HTR-8/SVneo (cell line): ENCODE measurements around the gene ZSCAN2.
A peak's percentile ranks its signal among the peaks of the same experiment; 100 is the strongest.
"Not testable (repeated sequence)": the region's sequence is repeated elsewhere in the genome, so short reads cannot be mapped to it uniquely, and the experiment has no call there.

Source experiments
- DNase-seq: peaks from one replicate; pipeline ENCODE4 v3.0.0; 2011; ENCODE audit warnings: low spot score, mixed read lengths; ENCODE audit not compliant: insufficient read length
- FAIRE-seq: peaks from 2 replicates; lab custom pipeline; 2011; peaks lifted over from hg19 to GRCh38; lab: Jason Lieb, UNC

Gene ZSCAN2

DNA sequence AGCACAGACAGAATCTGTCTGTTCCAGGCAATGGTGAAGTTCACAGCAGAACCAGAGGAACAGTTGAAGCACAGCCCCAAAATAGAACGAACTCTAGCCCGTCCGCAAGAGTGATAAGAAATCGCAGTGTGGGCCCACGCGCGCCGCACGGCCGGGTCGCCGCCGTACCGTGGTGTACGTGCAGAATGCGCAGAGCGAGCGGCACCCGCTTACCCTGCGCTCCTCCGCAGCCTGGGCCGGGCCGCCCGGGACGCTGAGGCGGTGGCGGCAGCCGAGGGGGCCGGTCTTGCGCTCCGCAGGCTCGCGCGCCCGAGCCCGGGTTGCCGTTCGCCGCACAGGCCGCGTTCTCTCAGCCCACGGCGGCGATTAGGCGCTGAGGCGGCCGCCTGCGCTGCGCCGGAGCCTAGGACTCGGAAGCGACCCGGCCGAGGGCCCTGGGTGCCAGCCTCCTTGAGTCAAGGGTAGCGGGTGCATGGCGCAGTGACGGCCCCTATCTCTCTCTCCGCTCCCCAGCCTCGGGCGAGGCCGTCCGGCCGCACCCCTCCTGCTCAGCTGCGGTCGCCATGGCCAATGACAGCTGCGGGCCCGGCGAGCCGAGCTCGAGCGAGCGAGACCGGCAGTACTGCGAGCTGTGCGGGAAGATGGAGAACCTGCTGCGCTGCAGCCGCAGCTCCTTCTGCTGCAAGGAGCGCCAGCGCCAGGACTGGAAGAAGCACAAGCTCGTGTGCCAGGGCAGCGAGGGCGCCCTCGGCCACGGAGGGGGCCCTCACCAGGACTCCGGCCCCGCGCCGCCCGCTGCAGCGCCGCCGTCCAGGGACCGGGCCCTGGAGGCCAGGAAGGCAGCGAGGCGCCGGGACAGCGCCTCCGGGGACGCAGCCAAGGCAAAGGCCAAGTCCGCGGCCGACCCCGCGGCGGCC lies 32.8 kb downstream of the ZSCAN2 start:
- FAIRE-seq: peak; percentile 4

DNA sequence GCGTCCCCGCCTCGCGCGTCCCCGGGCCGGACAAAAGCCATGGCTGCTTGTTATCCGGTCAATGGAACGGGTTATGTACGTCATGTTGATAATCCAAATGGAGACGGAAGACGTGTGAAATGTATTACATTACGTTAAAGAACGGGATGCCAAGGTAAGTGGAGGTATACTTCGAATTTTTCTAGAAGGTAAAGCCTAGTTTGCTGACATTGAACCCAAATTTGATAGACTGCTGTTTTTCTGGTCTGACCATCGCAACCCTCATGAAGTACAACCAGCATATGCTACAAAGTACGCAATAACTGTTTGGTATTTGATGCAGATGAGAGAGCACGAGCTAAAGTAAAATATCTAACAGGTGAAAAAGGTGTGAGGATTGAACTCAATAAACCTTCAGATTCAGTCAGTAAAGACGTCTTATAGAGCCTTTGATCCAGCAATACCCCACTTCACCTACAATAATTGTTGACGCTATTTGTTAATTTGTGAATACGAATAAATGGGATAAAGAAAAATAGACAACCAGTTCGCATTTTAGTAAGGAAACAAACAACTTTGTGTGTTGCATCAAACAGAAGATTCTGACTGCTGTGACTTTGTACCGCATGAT lies 33.5 kb downstream of the ZSCAN2 start:
- FAIRE-seq: no peak

More for the DNA sequence above, 32.8 kb downstream of the ZSCAN2 start:
- no peak for DNase-seq

GRCh38 chr15:84638103-84638502 lies 37.3 kb downstream of the ZSCAN2 start:
- DNase-seq (no peak), FAIRE-seq (no peak)

More for the DNA sequence above, 33.5 kb downstream of the ZSCAN2 start:
- no peak for DNase-seq

DNA sequence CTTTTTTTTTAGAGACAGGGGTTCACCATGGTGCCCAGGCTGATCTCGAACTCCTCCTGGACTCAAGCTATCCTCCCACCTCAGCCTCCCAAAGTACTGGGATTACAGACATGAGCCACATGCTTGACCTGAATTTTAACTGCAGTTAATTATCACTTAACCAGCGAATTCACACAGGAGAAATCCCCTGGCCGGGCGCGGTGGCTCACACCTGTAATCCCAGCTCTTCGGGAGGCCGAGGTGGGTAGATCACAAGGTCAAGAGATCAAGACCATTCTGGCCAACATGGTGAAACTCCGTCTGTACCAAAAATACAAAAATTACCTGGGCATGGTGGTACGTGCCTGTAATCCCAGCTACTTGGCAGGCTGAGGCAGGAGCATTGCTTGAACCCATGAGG lies 41.1 kb downstream of the ZSCAN2 start:
- not testable (repeated sequence) for FAIRE-seq, DNase-seq

DNA sequence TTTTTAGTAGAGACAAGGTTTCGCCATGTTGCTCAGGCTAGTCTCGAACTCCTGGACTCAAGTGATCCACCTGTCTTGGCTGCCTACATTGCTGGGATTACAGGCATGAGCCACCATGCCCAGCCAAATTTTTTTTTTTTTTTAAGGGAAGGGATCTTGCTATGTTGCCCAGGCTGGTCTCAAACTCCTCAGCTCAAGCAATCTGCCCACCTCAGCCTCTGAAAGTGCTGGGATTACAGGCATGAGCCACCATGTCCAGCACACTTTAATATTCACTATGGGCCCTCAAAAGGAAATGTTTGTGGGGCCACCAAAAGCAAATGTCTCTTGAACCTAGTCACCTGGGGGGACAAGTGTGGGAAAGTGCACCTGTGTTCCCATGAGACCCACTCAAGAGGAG lies 41.8 kb downstream of the ZSCAN2 start:
- not testable (repeated sequence) for FAIRE-seq, DNase-seq

DNA sequence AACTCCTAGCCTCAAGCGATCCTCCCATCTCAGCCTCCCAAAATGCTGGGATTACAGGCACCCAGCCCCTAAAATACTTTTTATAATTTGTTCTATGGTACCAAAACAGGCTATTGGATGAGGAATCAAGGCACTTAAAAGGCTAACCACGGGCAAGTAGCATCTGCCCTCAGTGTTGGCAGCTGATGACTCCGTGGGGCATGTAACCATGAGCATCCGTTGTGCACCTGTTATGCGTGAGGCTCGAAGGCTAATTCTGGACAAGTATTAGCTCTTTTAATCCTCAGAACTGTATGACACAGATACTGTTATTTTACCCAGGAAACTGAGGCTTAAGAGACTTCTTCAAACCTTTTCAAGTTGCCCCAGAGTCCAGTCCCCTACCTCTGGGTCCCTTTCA lies 43.0 kb downstream of the ZSCAN2 start:
- DNase-seq (no peak), FAIRE-seq (no peak)

DNA sequence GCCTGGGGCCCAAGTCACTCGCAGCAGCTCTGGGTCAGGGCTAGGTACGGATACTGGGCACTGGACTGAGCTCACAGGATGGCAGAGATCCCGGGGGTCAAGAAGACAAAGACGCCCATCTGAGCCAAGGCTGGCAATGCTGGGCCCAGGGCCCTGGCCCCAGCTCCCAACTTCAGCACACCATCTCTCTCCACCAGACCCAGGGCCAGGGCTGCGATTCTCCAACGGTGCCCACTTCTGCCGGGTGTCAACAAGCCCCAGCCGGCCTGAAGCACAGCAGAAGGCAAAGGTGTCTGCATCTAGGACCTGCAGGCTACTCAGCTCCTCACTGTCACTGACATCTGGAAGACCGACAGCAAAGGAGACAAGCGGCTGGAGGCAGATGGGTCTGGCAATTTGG lies 44.7 kb downstream of the ZSCAN2 start:
- DNase-seq (no peak), FAIRE-seq (no peak)

- FAIRE-seq: no peak
Measured at GRCh38 chr15:84645997-84646396, 45.2 kb downstream of the ZSCAN2 start.

DNA sequence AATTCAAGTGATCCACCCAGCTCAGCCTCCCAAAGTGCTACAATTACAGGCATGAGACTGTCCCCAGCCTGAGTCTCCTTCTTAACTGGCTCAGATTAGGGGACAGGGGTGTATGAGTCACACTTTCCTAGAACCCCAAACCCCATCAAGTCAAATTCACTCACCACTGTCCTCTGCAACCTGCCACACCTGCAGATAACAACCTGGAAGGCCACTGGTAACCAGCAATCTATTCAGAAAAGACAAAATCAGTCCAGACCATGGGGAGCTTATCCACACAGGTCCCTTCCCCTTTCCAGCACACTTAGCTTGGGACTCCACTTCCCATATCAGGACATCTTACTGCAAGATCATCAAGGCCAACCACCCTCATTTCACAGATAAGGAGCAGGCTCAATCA lies 46.9 kb downstream of the ZSCAN2 start:
- FAIRE-seq (no peak), DNase-seq (no peak)

More at GRCh38 chr15:84645997-84646396, 45.2 kb downstream of the ZSCAN2 start:
- DNase-seq: no peak

DNA sequence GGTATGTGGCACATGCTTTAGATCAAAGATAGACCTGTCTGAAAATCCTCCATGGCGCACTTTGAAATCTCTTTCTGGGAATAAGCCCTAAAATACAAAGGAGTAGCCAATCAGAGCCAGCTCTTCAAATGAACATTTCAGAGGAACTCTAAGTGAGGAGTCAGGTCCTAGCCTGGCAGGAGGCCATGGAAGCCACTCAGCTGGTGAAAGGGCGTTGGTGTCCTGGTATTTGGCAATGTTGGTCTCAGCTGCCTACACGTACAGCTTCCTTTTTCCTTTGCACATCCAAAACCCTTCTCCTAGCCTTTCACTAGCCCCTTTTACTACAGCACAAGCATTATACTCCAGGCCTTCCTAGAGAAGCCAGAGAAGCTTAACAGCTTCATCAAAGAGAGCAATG lies 47.7 kb downstream of the ZSCAN2 start:
- FAIRE-seq: no peak
- DNase-seq: no peak

DNA sequence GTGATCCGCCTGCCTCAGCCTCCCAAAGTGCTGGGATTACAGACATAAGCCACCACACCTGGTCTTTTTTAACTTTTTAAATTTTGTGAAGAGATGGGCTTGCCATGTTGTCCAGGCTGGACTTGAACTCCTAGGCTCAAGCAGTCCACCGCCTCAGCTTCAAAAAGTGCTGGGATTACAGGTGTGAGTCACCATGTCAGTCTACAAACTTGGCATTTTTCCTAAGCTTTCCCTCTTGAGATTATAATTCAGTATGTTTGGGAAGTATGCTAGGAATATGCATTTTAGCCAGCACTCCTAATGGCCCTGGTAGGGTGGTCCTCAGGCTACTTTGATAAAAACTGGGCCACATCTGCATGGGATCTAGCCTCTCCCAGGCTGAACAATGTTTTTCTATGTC lies 48.9 kb downstream of the ZSCAN2 start:
- DNase-seq (no peak), FAIRE-seq (no peak)

DNA sequence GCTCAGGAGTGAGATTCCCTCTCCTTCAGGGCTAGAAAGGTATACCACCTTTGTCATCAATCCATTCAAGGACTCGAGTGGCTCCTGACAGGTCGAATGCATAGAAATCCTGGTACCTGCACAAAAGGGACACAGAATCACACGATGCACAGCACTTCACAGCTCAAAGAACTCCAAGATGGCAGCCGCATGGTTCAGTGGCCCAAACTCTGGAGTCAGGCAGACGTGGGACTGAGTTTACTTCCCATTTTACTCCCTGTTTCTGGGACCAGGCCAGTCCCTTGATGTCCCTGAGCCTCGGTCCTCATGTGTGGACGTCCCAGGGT lies 52.7 kb downstream of the ZSCAN2 start:
- no peak for FAIRE-seq
- no peak for DNase-seq

DNA sequence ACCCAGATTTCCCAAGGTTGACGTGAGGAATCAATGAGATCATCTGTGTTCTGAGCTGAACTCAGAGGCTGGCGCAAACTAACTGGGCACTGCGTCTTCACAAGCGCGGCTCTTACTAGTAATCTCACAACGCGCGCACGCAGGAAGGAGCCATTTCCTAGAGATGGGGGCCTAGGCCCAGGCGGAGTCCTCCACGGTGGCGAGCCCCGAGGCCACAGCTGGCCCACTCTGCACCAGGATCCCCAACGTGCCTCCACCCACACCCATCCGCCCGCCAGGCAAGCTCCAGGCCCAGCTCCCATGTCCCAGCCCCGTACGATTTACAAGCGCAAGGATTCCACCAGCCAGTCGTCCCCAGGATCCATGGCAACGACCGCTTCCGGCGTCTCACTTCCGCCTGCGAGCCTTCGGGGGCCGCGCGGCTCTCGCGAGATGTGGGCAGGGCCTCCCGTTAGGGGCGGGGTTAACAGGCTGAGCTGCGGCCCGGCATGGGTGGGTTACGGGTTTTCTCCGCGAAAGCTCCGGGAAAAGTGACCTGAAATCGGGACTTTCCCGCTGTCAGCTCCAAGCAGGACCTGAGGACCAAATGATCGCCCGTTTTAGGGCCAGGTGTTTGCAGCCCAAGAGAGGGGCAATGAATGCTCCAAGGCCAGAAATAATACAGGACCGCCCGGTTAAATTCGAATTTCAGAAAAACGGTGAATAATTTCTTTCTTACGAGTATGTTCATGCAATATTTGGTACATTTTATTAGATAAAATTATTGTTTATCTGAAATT lies 53.3 kb downstream of the ZSCAN2 start, which contains the start of gene WDR73:
TSS of gene WDR73 (minus strand) at position 374 of the 779 bp plus-strand sequence. CDS start at position 365, 9 bp downstream.
- FAIRE-seq (peak; percentile 72), DNase-seq (peak; percentile 86)

GRCh38 chr15:84654689-84655453 lies 54.1 kb downstream of the ZSCAN2 start:
- DNase-seq (peak; percentile 70), FAIRE-seq (no peak)

DNA sequence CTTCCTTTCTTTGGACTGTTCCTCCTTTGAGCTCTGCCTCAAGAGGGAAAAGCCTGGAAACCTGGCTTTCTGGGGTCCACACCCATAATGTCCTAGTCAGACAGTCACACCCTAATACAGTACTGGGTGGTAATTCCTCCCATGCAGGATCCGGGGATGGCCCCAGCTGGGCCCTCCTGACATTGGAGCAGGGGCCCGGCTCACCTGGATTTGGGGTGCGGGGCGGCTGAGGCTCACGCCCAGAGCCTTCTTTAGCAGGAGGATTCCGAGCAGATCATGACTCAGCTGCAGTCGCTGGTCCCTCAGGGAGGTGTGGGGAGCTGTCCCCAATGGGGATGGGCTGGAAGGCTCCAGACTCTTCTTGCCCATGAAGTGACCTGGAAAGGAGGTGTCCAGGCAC lies 56.2 kb downstream of the ZSCAN2 start:
- DNase-seq (no peak), FAIRE-seq (no peak)

- DNase-seq: no peak
- no peak for FAIRE-seq
Measured at GRCh38 chr15:84657748-84658079, 56.9 kb downstream of the ZSCAN2 start.

DNA sequence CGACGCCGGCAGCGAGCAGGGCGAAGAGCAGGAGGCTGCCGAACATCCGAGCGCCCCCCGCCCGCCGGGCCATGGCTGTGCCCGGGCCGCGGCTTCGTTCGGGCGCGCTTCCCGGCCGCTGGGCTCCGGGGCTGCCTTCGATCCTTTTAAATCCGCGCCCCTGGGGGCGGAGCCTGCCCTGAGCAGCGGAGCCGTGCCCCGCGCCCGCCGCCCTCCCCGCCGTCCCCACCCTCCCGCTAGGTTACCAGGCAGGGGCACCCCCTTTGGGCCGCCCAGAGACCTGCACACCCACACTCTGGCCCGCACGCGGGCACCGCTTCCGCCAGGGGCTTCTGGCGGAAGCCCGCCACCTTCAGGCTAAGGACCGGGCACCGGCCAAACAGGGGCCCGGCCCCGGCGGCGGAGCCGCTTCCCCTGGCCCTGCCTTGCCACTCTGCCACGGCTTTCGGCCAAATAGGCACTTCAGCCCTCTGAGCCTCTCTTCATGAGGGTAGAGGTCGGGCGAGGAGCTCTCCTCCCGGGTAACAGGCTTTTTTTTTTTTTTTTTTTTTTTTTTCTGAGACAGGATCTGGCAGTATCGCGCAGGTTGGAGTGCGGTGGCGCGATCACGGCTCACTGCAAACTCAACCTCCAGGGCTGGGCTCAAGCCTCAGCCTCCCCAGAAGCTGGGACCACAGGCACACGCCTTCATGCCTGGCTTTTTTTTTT lies 57.4 kb downstream of the ZSCAN2 start, which contains the start of gene NMB:
TSS of gene NMB (minus strand) at position 120 of the 708 bp plus-strand sequence. CDS start at position 73, 47 bp downstream.
- peak; percentile 84 for DNase-seq

DNA sequence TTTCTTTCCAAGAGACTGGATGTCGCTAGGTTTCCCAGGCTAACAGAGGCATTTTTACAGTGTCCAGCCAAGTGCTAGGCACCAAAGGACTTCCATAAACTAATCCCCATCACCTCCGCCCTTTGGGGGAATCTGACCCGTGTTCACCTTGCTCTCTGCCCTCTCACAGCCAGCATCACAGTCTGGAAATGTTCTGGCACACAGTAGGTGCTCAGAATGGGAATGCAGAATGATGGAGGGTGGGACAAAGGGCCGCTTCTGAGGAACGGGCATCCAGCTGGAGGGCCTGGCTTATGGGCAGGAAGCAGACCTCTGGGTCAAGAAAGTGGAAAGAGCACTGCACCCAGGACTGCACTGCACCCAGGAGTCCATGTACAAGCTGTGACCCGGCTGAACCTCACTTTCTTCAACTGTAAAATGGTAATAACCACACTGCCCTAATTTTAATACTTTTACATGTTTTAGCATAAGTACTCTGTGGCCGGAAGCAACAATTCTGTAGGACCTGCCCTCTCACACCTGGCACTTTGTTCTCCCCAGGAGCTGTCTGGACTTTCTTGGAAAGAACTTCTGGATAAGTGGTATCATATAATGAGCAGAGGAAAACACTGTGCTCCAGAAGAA lies 58.1 kb downstream of the ZSCAN2 start:
- FAIRE-seq (no peak), DNase-seq (no peak)

More for the DNA sequence above, 57.4 kb downstream of the ZSCAN2 start, which contains the start of gene NMB:
- no peak for FAIRE-seq
